ENCODE measurements around the gene ZBTB47.

ZBTB47 gene

GRCh38 chr3:42689421-42690014 is 36.0 kb downstream of the ZBTB47 start:
- peaks cover 24% of the 10 kb centered on the region for H3K27me3 Mint-ChIP-seq (ENCODE audit: low read depth)
- peaks cover 27% of the 10 kb centered on the region for H3K4me1 Mint-ChIP-seq
- no peak overlapping the region for H3K27ac Mint-ChIP-seq
- H3K4me3 Mint-ChIP-seq: peak overlapping the region in 1 of 3 experiments; percentile 79
- no peaks in the 10 kb centered on the region for H3K36me3 Mint-ChIP-seq (ENCODE audit: low read depth)
- no peak for TF ChIP-seq CTCF (IDR thresholded peaks at IDR 0.05; ENCODE audit: unreplicated experiment in 3 of 3)
- H3K9me3 Mint-ChIP-seq: no peaks in the 10 kb centered on the region

DNA sequence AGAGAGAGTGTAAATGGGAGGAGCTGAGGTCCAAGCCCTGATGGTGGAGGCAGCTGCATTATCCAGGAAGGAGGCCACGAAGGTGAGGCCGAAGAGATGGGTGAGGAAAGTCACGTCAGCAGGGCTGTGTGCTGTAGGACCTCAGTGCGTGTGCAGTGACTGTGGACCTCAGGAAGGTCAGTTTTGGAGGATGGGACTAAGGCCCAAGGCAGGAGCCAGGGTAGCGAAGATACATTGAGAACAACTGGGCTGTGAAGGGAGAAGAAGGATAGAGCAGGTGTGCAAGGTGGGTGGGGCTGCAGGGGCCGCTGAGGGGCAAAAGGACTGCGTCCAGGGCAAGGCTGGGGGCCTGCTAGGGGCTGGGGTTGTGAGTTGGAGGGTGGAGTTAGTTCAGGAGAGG is 36.7 kb downstream of the ZBTB47 start:
- Mint-ChIP-seq H3K9me3 (no peaks in the 10 kb centered on the region), H3K4me3 (peak overlapping the region in 2 of 3 experiments; percentile 34 to 79), H3K4me1 (peaks cover 22% of the 10 kb centered on the region), H3K27me3 (ENCODE audit: low read depth) (peaks cover 24% of the 10 kb centered on the region), H3K27ac (no peak overlapping the region), H3K36me3 (ENCODE audit: low read depth) (no peaks in the 10 kb centered on the region)
- no peak for TF ChIP-seq CTCF (IDR thresholded peaks at IDR 0.05; ENCODE audit: unreplicated experiment in 3 of 3)

- no peaks in the 10 kb centered on the region for H3K9me3 Mint-ChIP-seq
- H3K4me3 Mint-ChIP-seq: no peak overlapping the region
These were observed 37.5 kb downstream of the ZBTB47 start for GRCh38 chr3:42690766-42691680.

GRCh38 chr3:42691816-42692666 is 38.5 kb downstream of the ZBTB47 start:
- no peak for TF ChIP-seq CTCF (IDR thresholded peaks at IDR 0.05; ENCODE audit: unreplicated experiment in 3 of 3)
- H3K27me3 Mint-ChIP-seq (ENCODE audit: low read depth): peaks cover 21% of the 10 kb centered on the region
- no peaks in the 10 kb centered on the region for H3K36me3 Mint-ChIP-seq (ENCODE audit: low read depth)
- H3K27ac Mint-ChIP-seq: no peak overlapping the region
- no peak overlapping the region for H3K4me3 Mint-ChIP-seq
- H3K4me1 Mint-ChIP-seq: peaks cover 17% of the 10 kb centered on the region
- no peaks in the 10 kb centered on the region for H3K9me3 Mint-ChIP-seq

More at GRCh38 chr3:42690766-42691680, 37.5 kb downstream of the ZBTB47 start:
- H3K4me1 Mint-ChIP-seq: peaks cover 22% of the 10 kb centered on the region
- peaks cover 21% of the 10 kb centered on the region for H3K27me3 Mint-ChIP-seq (ENCODE audit: low read depth)
- no peak overlapping the region for H3K27ac Mint-ChIP-seq
- no peaks in the 10 kb centered on the region for H3K36me3 Mint-ChIP-seq (ENCODE audit: low read depth)
- no peak for TF ChIP-seq CTCF (IDR thresholded peaks at IDR 0.05; ENCODE audit: unreplicated experiment in 3 of 3)

GRCh38 chr3:42692667-42693529 is 39.4 kb downstream of the ZBTB47 start:
- H3K36me3 Mint-ChIP-seq (ENCODE audit: low read depth): no peaks in the 10 kb centered on the region
- H3K4me3 Mint-ChIP-seq: no peak overlapping the region
- no peaks in the 10 kb centered on the region for H3K9me3 Mint-ChIP-seq
- H3K4me1 Mint-ChIP-seq: peaks cover 13% of the 10 kb centered on the region
- no peak for TF ChIP-seq CTCF (IDR thresholded peaks at IDR 0.05; ENCODE audit: unreplicated experiment in 3 of 3)
- no peak overlapping the region for H3K27ac Mint-ChIP-seq
- H3K27me3 Mint-ChIP-seq (ENCODE audit: low read depth): peaks cover 21% of the 10 kb centered on the region
